Body of pancreas (tissue), 4 donors: ENCODE data around the gene LRRC8B. TPM values are rescaled to one million over a fixed set of nuclear protein-coding genes. Genes with fewer than 3 reads are reported as not detected.

Source experiments
- ATAC-seq: fragments of 150-250 bp; one replicate; pipeline ENCODE4 v1.9.1; 2016
- DNase-seq, 4 donors: peaks; one replicate each; pipeline ENCODE4 v3.0.0-alpha.2; 2019
- H3K27ac ChIP-seq, 4 donors: fragments of 200-600 bp; sonication (generic); 1 replicate in 3 of 4; 2 replicates in 1 of 4; pipeline versions ENCODE4 v1.5.1 to v1.6.1; 2016 to 2019; ENCODE audit warnings: mild to moderate bottlenecking in 1 of 4, mixed read lengths in 1 of 4, moderate library complexity in 1 of 4
- H3K27me3 ChIP-seq, 2 donors: fragments of 200-600 bp; sonication (generic); one replicate each; pipeline ENCODE4 v1.6.0; 2016; ENCODE audit warnings: mild to moderate bottlenecking in 1 of 2
- H3K36me3 ChIP-seq, 2 donors: fragments of 200-600 bp; sonication (generic); replicated peaks in 1 of 2; 2 replicates each; pipeline ENCODE4 v1.5.1; 2016; ENCODE audit warnings: low read depth in 2 of 2; ENCODE audit not compliant: insufficient read depth in 1 of 2
- H3K4me1 ChIP-seq: fragments of 200-600 bp; sonication (generic); one replicate; pipeline ENCODE4 v1.6.0; 2016
- H3K4me3 ChIP-seq, 2 donors: fragments of 200-600 bp; sonication (generic); 1 replicate in 1 of 2; 2 replicates in 1 of 2; pipeline ENCODE4 v1.5.1; 2016 to 2019
- H3K9me3 ChIP-seq, 3 donors: fragments of 200-600 bp; sonication (generic); 1 replicate in 2 of 3; 2 replicates in 1 of 3; pipeline ENCODE4 v1.5.1; 2016
- POLR2A ChIP-seq, 3 donors: fragments of 450-650 bp; IDR thresholded peaks; one replicate each; pipeline ENCODE4 v1.6.1; 2016; ENCODE audit warnings: antibody characterized with exemption in 3 of 3, mild to moderate bottlenecking in 2 of 3
- WGBS, 2 donors: methylation state at CpG; one replicate each; pipeline ENCODE4 v1.1.5; 2017; 5-methylcytosine and 5-hydroxymethylcytosine counted together
- intact Hi-C: fragments of 100-400 bp; cut with DNase I; formaldehyde crosslinking; loops from one replicate; pipeline ENCODE4 v1.15.1; 2023
- total RNA-seq, 2 donors: library from RNA; depleted of rRNA; stranded (reverse); fragments of >200 nt; gene quantifications; one replicate each; pipeline ENCODE4 v1.1.0, GENCODE V29; 2016
- TF ChIP-seq, protein P1 (sequence below), 7 experiments: fragments of 450-650 bp in 4 of 7; fragments of 200-600 bp in 3 of 7; sonication (generic) in 3 of 7; IDR thresholded peaks; one replicate each; pipeline ENCODE4 v1.5.1; 2016 to 2019; ENCODE audit warnings: antibody characterized with exemption in 7 of 7

The LRRC8B gene
- total RNA-seq, 2 donors from 2014 or later = 6.0 to 23.4 TPM

DNA sequence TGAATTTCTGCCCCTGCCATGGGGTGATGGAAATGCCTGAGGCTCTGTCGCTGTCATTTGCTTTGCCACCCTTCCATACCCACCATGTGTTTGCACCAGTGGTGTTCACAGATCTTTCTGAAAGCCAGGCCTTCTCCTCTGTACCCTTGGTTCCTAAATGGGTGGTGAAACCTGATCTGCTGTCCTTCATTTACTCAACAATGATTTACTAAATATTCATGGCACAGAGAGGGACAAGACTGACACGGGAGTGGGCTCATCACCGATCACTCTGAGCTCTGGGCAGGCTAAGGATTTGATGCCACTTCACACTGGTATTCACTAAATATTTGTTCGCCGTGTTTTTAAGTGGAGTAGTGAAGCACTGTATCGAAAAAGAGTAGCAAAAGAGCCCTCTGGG, 40.9 kb downstream of the LRRC8B start:
- no peaks in the 10 kb centered on the region for H3K27me3 ChIP-seq
- H3K36me3 ChIP-seq = no peaks in the 10 kb centered on the region
- no peak overlapping the region for H3K27ac ChIP-seq
- H3K4me1 ChIP-seq = peaks cover 24% of the 10 kb centered on the region
- no peaks in the 10 kb centered on the region for H3K9me3 ChIP-seq
- H3K4me3 ChIP-seq = no peak overlapping the region
- no peak for DNase-seq
- 91 to 92% methylated on average over 6 of the region's 6 CpGs for WGBS, 2 donors
- no peak for ATAC-seq
- intact Hi-C loops = no loop called here
- TF ChIP-seq POLR2A (IDR thresholded peaks at IDR 0.05) = no peak
- TF ChIP-seq, protein P1, sequence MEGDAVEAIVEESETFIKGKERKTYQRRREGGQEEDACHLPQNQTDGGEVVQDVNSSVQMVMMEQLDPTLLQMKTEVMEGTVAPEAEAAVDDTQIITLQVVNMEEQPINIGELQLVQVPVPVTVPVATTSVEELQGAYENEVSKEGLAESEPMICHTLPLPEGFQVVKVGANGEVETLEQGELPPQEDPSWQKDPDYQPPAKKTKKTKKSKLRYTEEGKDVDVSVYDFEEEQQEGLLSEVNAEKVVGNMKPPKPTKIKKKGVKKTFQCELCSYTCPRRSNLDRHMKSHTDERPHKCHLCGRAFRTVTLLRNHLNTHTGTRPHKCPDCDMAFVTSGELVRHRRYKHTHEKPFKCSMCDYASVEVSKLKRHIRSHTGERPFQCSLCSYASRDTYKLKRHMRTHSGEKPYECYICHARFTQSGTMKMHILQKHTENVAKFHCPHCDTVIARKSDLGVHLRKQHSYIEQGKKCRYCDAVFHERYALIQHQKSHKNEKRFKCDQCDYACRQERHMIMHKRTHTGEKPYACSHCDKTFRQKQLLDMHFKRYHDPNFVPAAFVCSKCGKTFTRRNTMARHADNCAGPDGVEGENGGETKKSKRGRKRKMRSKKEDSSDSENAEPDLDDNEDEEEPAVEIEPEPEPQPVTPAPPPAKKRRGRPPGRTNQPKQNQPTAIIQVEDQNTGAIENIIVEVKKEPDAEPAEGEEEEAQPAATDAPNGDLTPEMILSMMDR (IDR thresholded peaks at IDR 0.05) = no peak

GRCh38 chr1:89566761-89567174, 42.1 kb downstream of the LRRC8B start:
- H3K27me3 ChIP-seq = no peaks in the 10 kb centered on the region
- WGBS, 2 donors = 14 to 17% methylated on average over 6 of the region's 6 CpGs
- intact Hi-C loops = no loop called here
- no peaks in the 10 kb centered on the region for H3K9me3 ChIP-seq
- ATAC-seq (peak; percentile 96), DNase-seq (peak; percentile 49 to 77 (median 66))
- H3K4me3 ChIP-seq = no peak overlapping the region
- TF ChIP-seq POLR2A (IDR thresholded peaks at IDR 0.05) = no peak
- TF ChIP-seq, protein P1 (IDR thresholded peaks at IDR 0.05) = no peak
- peaks cover 24% of the 10 kb centered on the region for H3K4me1 ChIP-seq
- H3K36me3 ChIP-seq = no peaks in the 10 kb centered on the region
- peak overlapping the region in 3 of 4 donors; percentile 50 to 76 (median 73) for H3K27ac ChIP-seq

DNA sequence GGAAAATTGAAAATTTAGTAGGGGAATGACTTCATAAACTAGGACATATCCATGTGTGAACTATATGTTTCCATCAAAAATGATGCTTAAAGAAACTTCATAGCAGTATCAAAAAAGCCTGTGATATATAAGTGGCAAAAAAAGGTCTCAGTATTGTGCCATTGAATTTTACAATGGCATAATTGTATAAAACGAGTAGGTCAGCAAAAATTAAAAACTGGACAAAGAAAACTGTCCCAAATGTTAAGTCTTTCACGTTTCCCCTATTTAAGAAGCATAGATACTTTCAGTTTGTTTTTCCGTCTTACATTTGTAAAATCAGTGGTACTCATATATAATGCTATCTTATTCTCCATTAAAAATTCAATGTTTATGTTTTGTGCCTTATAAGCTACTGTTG, 43.2 kb downstream of the LRRC8B start:
- Histone ChIP-seq H3K27ac (peak overlapping the region in 1 of 4 donors; percentile 73), H3K4me3 (no peak overlapping the region), H3K9me3 (no peaks in the 10 kb centered on the region), H3K4me1 (peaks cover 24% of the 10 kb centered on the region), H3K36me3 (no peaks in the 10 kb centered on the region), H3K27me3 (no peaks in the 10 kb centered on the region)
- intact Hi-C loops = no loop called here
- ATAC-seq (no peak), DNase-seq (no peak)
- WGBS, 2 donors = 46 to 51% methylated on average over 3 of the region's 3 CpGs
- TF ChIP-seq, protein P1 (IDR thresholded peaks at IDR 0.05) = no peak
- TF ChIP-seq POLR2A (IDR thresholded peaks at IDR 0.05) = no peak

DNA sequence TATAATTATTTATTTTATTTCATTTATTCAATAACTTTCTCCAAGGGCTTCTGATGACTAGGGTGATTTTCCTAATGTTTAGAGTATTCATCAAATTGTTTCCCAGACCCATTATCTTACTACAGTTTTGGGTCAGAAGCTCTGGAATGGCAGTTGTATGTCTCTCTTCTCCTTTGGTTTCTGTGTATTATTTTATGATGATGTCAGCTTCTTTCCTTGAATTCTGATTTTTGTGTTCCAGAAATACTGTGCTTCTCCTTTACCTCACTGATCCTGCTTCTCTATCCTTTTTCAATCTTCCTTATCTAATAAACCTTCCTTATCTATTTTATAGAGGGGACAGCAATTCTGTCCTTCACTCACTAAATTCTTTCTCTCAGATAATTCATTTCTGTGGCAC, 48.8 kb downstream of the LRRC8B start:
- intact Hi-C loops = no loop called here
- Histone ChIP-seq H3K36me3 (no peaks in the 10 kb centered on the region), H3K27ac (no peak overlapping the region), H3K9me3 (no peaks in the 10 kb centered on the region), H3K4me3 (no peak overlapping the region), H3K27me3 (no peaks in the 10 kb centered on the region), H3K4me1 (no peaks in the 10 kb centered on the region)
- DNase-seq = no peak
- TF ChIP-seq, protein P1 (IDR thresholded peaks at IDR 0.05) = no peak
- no peak for TF ChIP-seq POLR2A (IDR thresholded peaks at IDR 0.05)
- ATAC-seq = no peak

GRCh38 chr1:89574621-89575020, 50.0 kb downstream of the LRRC8B start:
- peaks cover 8% of the 10 kb centered on the region for H3K4me1 ChIP-seq
- H3K36me3 ChIP-seq = no peaks in the 10 kb centered on the region
- no peaks in the 10 kb centered on the region for H3K27me3 ChIP-seq
- H3K9me3 ChIP-seq = no peaks in the 10 kb centered on the region
- DNase-seq (no peak), ATAC-seq (no peak)
- TF ChIP-seq, protein P1 (IDR thresholded peaks at IDR 0.05) = no peak
- no peak for TF ChIP-seq POLR2A (IDR thresholded peaks at IDR 0.05)
- H3K4me3 ChIP-seq = no peak overlapping the region
- 65 to 93% methylated on average over 4 of the region's 4 CpGs for WGBS, 2 donors
- intact Hi-C loops = no loop called here
- no peak overlapping the region for H3K27ac ChIP-seq
